ENCODE data around the gene TM9SF4. TPM values are rescaled to one million over a fixed set of nuclear protein-coding genes. Genes with fewer than 3 reads are reported as not detected.

TM9SF4 gene
- total RNA-seq, 4 donors from 2014 or later, result 15.9 to 49.0 (median 28.1) TPM

- H3K27me3 ChIP-seq, result no peaks in the 10 kb centered on the region
- H3K4me3 ChIP-seq, result no peak overlapping the region
- no peak for DNase-seq
- TF ChIP-seq CTCF (IDR thresholded peaks at IDR 0.05) (no peak), POLR2A (IDR thresholded peaks at IDR 0.05) (no peak)
- peaks cover 4 to 12% of the 10 kb centered on the region in 2 donors for H3K4me1 ChIP-seq
- peak overlapping the region; percentile 86 to 91 for H3K27ac ChIP-seq
- H3K36me3 ChIP-seq, result no peaks in the 10 kb centered on the region
- H3K9me3 ChIP-seq, result no peaks in the 10 kb centered on the region
- intact Hi-C loops (cut with DNase I; ENCODE audit: low total_unique reads), result no loop called here
These were observed 95.8 kb downstream of the TM9SF4 start for GRCh38 chr20:32205110-32205842.

- H3K4me3 ChIP-seq, result peak overlapping the region; percentile 89 to 97
- intact Hi-C loops (cut with DNase I; ENCODE audit: low total_unique reads), result no loop called here
- no peak for DNase-seq
- H3K27ac ChIP-seq, result peak overlapping the region; percentile 86 to 91
- H3K27me3 ChIP-seq, result no peaks in the 10 kb centered on the region
- H3K36me3 ChIP-seq, result no peaks in the 10 kb centered on the region
- TF ChIP-seq CTCF (IDR thresholded peaks at IDR 0.05), result no peak
- TF ChIP-seq POLR2A (IDR thresholded peaks at IDR 0.05), result no peak
- peaks cover 4 to 12% of the 10 kb centered on the region in 2 donors for H3K4me1 ChIP-seq
- no peaks in the 10 kb centered on the region for H3K9me3 ChIP-seq
These were observed 96.6 kb downstream of the TM9SF4 start for GRCh38 chr20:32205843-32206759.

- TF ChIP-seq POLR2A (IDR thresholded peaks at IDR 0.05) (no peak), CTCF (IDR thresholded peaks at IDR 0.05) (no peak)
- H3K4me3 ChIP-seq, result peak overlapping the region; percentile 89 to 97
- intact Hi-C loops (cut with DNase I; ENCODE audit: low total_unique reads), result no loop called here
- H3K27ac ChIP-seq, result peak overlapping the region; percentile 86 to 91
- peaks cover 4 to 12% of the 10 kb centered on the region in 2 donors for H3K4me1 ChIP-seq
- peak in 1 of 2 donors; percentile 30 for DNase-seq
- no peaks in the 10 kb centered on the region for H3K9me3 ChIP-seq
- no peaks in the 10 kb centered on the region for H3K27me3 ChIP-seq
- no peaks in the 10 kb centered on the region for H3K36me3 ChIP-seq
These were observed 97.5 kb downstream of the TM9SF4 start for GRCh38 chr20:32206760-32207625.

- Histone ChIP-seq H3K27me3 (no peaks in the 10 kb centered on the region), H3K9me3 (no peaks in the 10 kb centered on the region), H3K4me3 (peak within 1 kb of the TSS; percentile 89 to 97), H3K36me3 (no peaks in the 10 kb centered on the region), H3K4me1 (peaks cover 4 to 12% of the 10 kb centered on the region in 2 donors), H3K27ac (peak within 1 kb of the TSS; percentile 86 to 91)
- peak; percentile 82 to 90 for DNase-seq
- intact Hi-C loops (cut with DNase I; ENCODE audit: low total_unique reads), result no loop called here
- peak; percentile 17 to 32 (median 24) for TF ChIP-seq CTCF (IDR thresholded peaks at IDR 0.05)
- TF ChIP-seq POLR2A (IDR thresholded peaks at IDR 0.05), result peak; percentile 74 to 80
These were observed 98.3 kb downstream of the TM9SF4 start, which contains the start of the genes PLAGL2 and POFUT1 for GRCh38 chr20:32207626-32208498. TSS of gene PLAGL2 (minus strand) at chr20:32207743. CDS start at chr20:32202178, 5,565 bp downstream. TSS of gene POFUT1 (plus strand) at chr20:32207880. CDS start at chr20:32207942, 62 bp downstream.

Measured in uterus (tissue), 4 donors.